HCT116 (cell line): ENCODE data around the gene CDH10. TPM values are rescaled to one million over a fixed set of nuclear protein-coding genes. Genes with fewer than 3 reads are reported as not detected.

Experiments used
- ATAC-seq: fragments of 200-7000 bp; cut with Tn5 transposase; 2 replicates; pipeline ENCODE4 v1.9.1; 2020; ENCODE audit warnings: mild to moderate bottlenecking, moderate library complexity
- BruUV-seq: library from RNA; stranded (reverse); fragments of 400-500 nt; replicated peaks from 2 replicates; lab custom pipeline; 2021; lab: Mats Ljungman, UMichigan
- CTCF ChIA-PET: fragments of 300-600 bp; sonication (Branson Sonifier 250); formaldehyde crosslinking; loops from one replicate; lab custom pipeline; 2021; ENCODE audit warnings: antibody characterized with exemption; lab: Charles Lee
- POLR2A ChIA-PET: fragments of 300-600, 350-600 bp; sonication (Branson Sonifier 250); formaldehyde crosslinking; loops from one replicate; lab custom pipeline; 2021; ENCODE audit warnings: antibody characterized with exemption; lab: Charles Lee
- RAD21 ChIA-PET, 2 experiments: fragments of 300-600 bp; sonication (Branson Sonifier 250); formaldehyde crosslinking; loops; one replicate each; lab custom pipeline; 2023; ENCODE audit warnings: low total read pairs in 2 of 2; ENCODE audit not compliant: uncharacterized antibody in 2 of 2, unreplicated experiment in 2 of 2, low non-redundant PET in 1 of 2; lab: Charles Lee
- DNase-seq: peaks from one replicate; pipeline ENCODE4 v3.0.0-alpha.2; 2010; ENCODE audit warnings: low read depth, low spot score
- H2AFZ ChIP-seq: fragments of 200-600 bp; shearing (Covaris generic), sonication (generic); 2 replicates; pipeline ENCODE4 v1.6.1; 2017; ENCODE audit warnings: low read depth, mixed run types, mixed read lengths, antibody characterized with exemption, low read length; ENCODE audit not compliant: poor library complexity, severe bottlenecking
- H3K27ac ChIP-seq: 2 replicates; pipeline ENCODE4 v1.5.1; 2012; ENCODE audit warnings: low read depth, low read length
- H3K27me3 ChIP-seq: fragments of 200-600 bp; sonication (generic); 2 replicates; pipeline ENCODE4 v1.6.1; 2016; ENCODE audit warnings: mixed run types, low read length, mixed read lengths; ENCODE audit not compliant: insufficient read depth
- H3K36me3 ChIP-seq, 2 experiments: fragments of 200-500 bp in 1 of 2; fragments of 200-600 bp in 1 of 2; sonication (Bioruptor generic) in 1 of 2; sonication (generic) in 1 of 2; 2 replicates each; pipeline versions ENCODE4 v1.5.1 to v1.6.1; 2014 to 2016; ENCODE audit warnings: low read length in 2 of 2, inconsistent platforms in 1 of 2, mixed read lengths in 1 of 2, mixed run types in 1 of 2; ENCODE audit not compliant: insufficient read depth in 2 of 2, control insufficient read depth in 1 of 2
- H3K4me1 ChIP-seq, 2 experiments: fragments of 200-600 bp in 1 of 2; sonication (generic) in 1 of 2; 2 replicates each; pipeline versions ENCODE4 v1.5.1 to v1.6.1; 2012 to 2017; ENCODE audit warnings: low read length in 2 of 2, inconsistent platforms in 1 of 2, mild to moderate bottlenecking in 1 of 2, mixed read lengths in 1 of 2, mixed run types in 1 of 2, moderate library complexity in 1 of 2; ENCODE audit not compliant: insufficient read depth in 2 of 2, control insufficient read depth in 1 of 2
- H3K4me2 ChIP-seq: fragments of 200-600 bp; sonication (generic); 2 replicates; pipeline ENCODE4 v1.6.1; 2017; ENCODE audit warnings: mixed run types, low read length, mixed read lengths
- H3K4me3 ChIP-seq, 2 experiments: fragments of 200-600 bp in 1 of 2; sonication (generic) in 1 of 2; replicated peaks in 1 of 2; 2 replicates each; pipeline ENCODE4 v1.5.1; 2011 to 2016; ENCODE audit warnings: low read length in 2 of 2, control low read depth in 1 of 2, low read depth in 1 of 2, mild to moderate bottlenecking in 1 of 2, mixed read lengths in 1 of 2, mixed run types in 1 of 2
- H3K79me2 ChIP-seq: fragments of 200-600 bp; sonication (generic); 2 replicates; pipeline ENCODE4 v1.6.1; 2017; ENCODE audit warnings: mild to moderate bottlenecking, mixed run types, low read length, moderate library complexity, mixed read lengths; ENCODE audit not compliant: insufficient read depth
- H3K9ac ChIP-seq: fragments of 200-600 bp; sonication (generic); 2 replicates; pipeline ENCODE4 v1.6.1; 2016; ENCODE audit warnings: low read length, mixed read lengths
- H3K9me2 ChIP-seq: fragments of 200-600 bp; sonication (generic), shearing (Covaris generic); 2 replicates; pipeline ENCODE4 v1.6.1; 2017; ENCODE audit warnings: mixed run types, mild to moderate bottlenecking, moderate library complexity; ENCODE audit not compliant: insufficient read depth
- H3K9me3 ChIP-seq, 2 experiments: fragments of 200-500 bp in 1 of 2; fragments of 200-600 bp in 1 of 2; sonication (Bioruptor generic) in 1 of 2; sonication (generic) in 1 of 2; 2 replicates each; pipeline ENCODE4 v1.6.1; 2014 to 2017; ENCODE audit warnings: low read length in 2 of 2, mixed read lengths in 2 of 2, inconsistent platforms in 1 of 2, low read depth in 1 of 2, mild to moderate bottlenecking in 1 of 2, mixed run types in 1 of 2, moderate library complexity in 1 of 2; ENCODE audit not compliant: control insufficient read depth in 1 of 2, insufficient read depth in 1 of 2
- H4K20me1 ChIP-seq: fragments of 200-600 bp; sonication (generic), shearing (Covaris generic); 2 replicates; pipeline ENCODE4 v1.6.1; 2017; ENCODE audit warnings: mixed run types, mild to moderate bottlenecking, moderate library complexity; ENCODE audit not compliant: insufficient read depth
- CEBPB ChIP-seq: IDR thresholded peaks from 2 replicates; pipeline ENCODE4 v1.6.1; 2012; ENCODE audit warnings: low read depth
- ELF1 ChIP-seq: IDR thresholded peaks from 2 replicates; pipeline ENCODE4 v1.6.1; 2012; ENCODE audit warnings: low read depth, borderline replicate concordance
- JUND ChIP-seq: IDR thresholded peaks from 2 replicates; pipeline ENCODE4 v1.6.1; 2012
- POLR2AphosphoS5 ChIP-seq: IDR thresholded peaks from 2 replicates; pipeline ENCODE4 v1.6.1; 2011; ENCODE audit warnings: mild to moderate bottlenecking, low read depth, low read length, moderate library complexity
- SP1 ChIP-seq: IDR thresholded peaks from 2 replicates; pipeline ENCODE4 v1.6.1; 2012; ENCODE audit warnings: low read depth
- intact Hi-C: fragments of 100-400 bp; cut with micrococcal nuclease; formaldehyde crosslinking; loops from 2 replicates; pipeline ENCODE4 v1.10.0; 2022
- total RNA-seq: library from RNA; stranded (reverse); gene quantifications from one replicate; pipeline ENCODE4 v1.2.1, GENCODE V29; 2021; ENCODE audit not compliant: unreplicated experiment
- TF ChIP-seq, protein P1 (sequence below), 3 experiments: fragments of 200-600 bp in 1 of 3; sonication (generic) in 1 of 3; IDR thresholded peaks in 2 of 3; conservative IDR thresholded peaks in 1 of 3; 2 replicates each; pipeline ENCODE4 v1.5.1; 2012 to 2017; ENCODE audit warnings: low read depth in 2 of 3, low read length in 2 of 3, antibody characterized with exemption in 1 of 3, borderline replicate concordance in 1 of 3, control low read depth in 1 of 3, mild to moderate bottlenecking in 1 of 3, mixed read lengths in 1 of 3, mixed run types in 1 of 3, moderate library complexity in 1 of 3; ENCODE audit not compliant: insufficient read depth in 1 of 3

CDH10 gene
- total RNA-seq, 1 experiment from 2014 or later: not detected

DNA sequence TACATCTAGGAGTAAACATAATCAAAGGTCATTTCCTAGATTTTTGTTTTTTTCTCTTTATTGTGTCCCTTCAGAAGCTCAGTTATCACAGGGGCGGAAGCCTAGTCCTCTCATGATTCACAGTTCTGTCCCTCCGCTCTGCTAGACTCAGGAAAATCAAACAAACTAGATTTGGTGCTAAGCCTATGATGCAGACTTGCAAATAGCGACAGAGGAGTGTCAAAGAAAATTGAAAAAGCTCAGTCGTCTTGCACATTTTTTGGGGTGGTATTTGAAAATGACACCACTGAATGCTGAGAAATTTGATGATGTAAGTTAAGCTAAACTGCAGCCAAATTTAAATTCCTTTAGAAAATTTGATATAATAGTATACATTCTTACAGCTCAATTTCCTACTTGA is 59.0 kb downstream of the CDH10 start:
- intact Hi-C loops: no loop called here
- TF ChIP-seq JUND (no peak), CEBPB (no peak), ELF1 (no peak)
- TF ChIP-seq, all 23 proteins: peak for 0
- Histone ChIP-seq H3K79me2 (no peaks in the 10 kb centered on the region), H4K20me1 (no peaks in the 10 kb centered on the region), H3K36me3 (no peaks in the 10 kb centered on the region), H3K27ac (no peak overlapping the region), H3K9me3 (peaks cover 16 to 25% of the 10 kb centered on the region in 2 experiments; a peak in 2 of 4 replicates), H3K4me2 (no peak overlapping the region), H3K9ac (no peak overlapping the region), H3K9me2 (no peaks in the 10 kb centered on the region), H3K4me3 (no peak overlapping the region), H2AFZ (no peak overlapping the region), H3K27me3 (no peaks in the 10 kb centered on the region), H3K4me1 (no peaks in the 10 kb centered on the region)
- ATAC-seq (no peak), DNase-seq (no peak)
- no TSS peak for BruUV-seq
- ChIA-PET RAD21 (no interaction called here), POLR2A (no interaction called here), CTCF (no interaction called here)

DNA sequence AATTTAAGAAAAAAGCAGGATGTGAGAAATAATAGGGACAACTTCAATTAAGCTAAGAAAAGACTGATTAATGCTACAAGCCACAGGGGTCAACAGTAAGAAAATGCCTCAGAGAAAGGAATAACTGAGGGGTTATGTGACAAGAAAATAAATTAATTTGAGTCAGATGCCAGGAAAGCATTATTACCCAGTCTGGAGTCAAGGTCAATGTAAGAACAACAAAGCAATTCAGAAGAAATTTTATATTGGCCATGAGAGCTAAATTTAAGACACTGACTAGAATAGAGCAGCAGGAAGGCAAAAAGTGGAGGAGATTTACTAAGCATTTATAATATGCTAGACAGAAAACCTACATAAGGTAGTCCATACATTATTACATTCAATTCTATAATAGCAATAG is 73.5 kb downstream of the CDH10 start:
- ChIA-PET RAD21 (no interaction called here), POLR2A (no interaction called here), CTCF (no interaction called here)
- no peak for DNase-seq
- no peaks in the 10 kb centered on the region for H3K9me2 ChIP-seq
- no peaks in the 10 kb centered on the region for H4K20me1 ChIP-seq
- H3K79me2 ChIP-seq: no peaks in the 10 kb centered on the region
- H3K4me3 ChIP-seq: no peak overlapping the region
- H3K27me3 ChIP-seq: no peaks in the 10 kb centered on the region
- no peak overlapping the region for H3K27ac ChIP-seq
- no peak overlapping the region for H3K9ac ChIP-seq
- H3K4me2 ChIP-seq: no peak overlapping the region
- intact Hi-C loops: no loop called here
- TF ChIP-seq, protein P1, sequence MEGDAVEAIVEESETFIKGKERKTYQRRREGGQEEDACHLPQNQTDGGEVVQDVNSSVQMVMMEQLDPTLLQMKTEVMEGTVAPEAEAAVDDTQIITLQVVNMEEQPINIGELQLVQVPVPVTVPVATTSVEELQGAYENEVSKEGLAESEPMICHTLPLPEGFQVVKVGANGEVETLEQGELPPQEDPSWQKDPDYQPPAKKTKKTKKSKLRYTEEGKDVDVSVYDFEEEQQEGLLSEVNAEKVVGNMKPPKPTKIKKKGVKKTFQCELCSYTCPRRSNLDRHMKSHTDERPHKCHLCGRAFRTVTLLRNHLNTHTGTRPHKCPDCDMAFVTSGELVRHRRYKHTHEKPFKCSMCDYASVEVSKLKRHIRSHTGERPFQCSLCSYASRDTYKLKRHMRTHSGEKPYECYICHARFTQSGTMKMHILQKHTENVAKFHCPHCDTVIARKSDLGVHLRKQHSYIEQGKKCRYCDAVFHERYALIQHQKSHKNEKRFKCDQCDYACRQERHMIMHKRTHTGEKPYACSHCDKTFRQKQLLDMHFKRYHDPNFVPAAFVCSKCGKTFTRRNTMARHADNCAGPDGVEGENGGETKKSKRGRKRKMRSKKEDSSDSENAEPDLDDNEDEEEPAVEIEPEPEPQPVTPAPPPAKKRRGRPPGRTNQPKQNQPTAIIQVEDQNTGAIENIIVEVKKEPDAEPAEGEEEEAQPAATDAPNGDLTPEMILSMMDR (IDR thresholded peaks at IDR 0.05 in 2 of 3, conservative IDR thresholded peaks at IDR 0.05 in 1 of 3; ENCODE audit: borderline replicate concordance in 1 of 3, insufficient read depth in 1 of 3, low read depth in 2 of 3, low read length in 2 of 3): no peak
- TF ChIP-seq POLR2AphosphoS5 (no peak), CEBPB (no peak), SP1 (no peak)
- H3K9me3 ChIP-seq: peaks cover 6 to 11% of the 10 kb centered on the region in 2 experiments; a peak in 1 of 4 replicates
- no peaks in the 10 kb centered on the region for H3K4me1 ChIP-seq
- no peaks in the 10 kb centered on the region for H3K36me3 ChIP-seq
- ATAC-seq: no peak
- no TSS peak for BruUV-seq
- H2AFZ ChIP-seq: no peak overlapping the region
